A549 treated with CpdA at 1 μM for 4 hours (cell line): Measurements from ENCODE around the gene TGDS. TPM values are rescaled to one million over a fixed set of nuclear protein-coding genes. Genes with fewer than 3 reads are reported as not detected.

Experiments used
- total RNA-seq: library from RNA; stranded (reverse); fragments of 200-300 nt; extraction: Qiagen RNA extraction; gene quantifications from 5 replicates; pipeline ENCODE4 v1.2.3, GENCODE V29; 2022; ENCODE audit warnings: low read depth

The TGDS gene
- total RNA-seq, result 8.1 to 10.3 TPM (median 8.3 TPM) in 5 replicates

DNA sequence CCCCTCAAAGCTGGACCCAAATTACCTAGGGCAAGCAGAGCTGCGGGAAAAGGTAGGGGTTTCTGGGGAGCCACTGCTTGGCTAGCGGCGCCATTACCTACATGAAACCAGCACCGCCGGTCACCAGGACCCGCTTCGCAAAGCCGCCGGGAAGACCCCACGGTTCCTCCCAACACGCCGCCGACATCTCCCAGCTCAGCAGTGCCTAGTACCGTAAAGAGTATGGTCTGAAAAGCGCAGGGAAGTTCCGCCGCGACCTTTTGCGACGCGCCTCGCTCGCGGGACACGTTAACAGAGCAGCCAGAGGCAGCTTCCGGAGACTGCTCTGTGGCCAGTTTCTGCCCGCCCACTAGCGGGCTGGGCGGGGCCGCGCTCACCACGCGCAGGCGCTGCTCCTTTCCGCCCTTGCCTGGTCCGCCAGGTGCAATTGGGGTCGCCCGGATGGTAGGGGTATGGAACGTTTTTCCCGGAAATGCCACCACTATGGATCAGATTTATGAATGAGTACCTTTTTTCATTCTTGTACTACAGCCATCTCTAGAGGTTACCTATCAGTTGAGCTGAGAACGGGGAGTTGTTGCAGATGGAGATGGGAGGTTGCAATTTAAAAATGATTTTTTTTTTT is at the start of gene TGDS:
TSS of gene TGDS (minus strand) at position 203 of the 625 bp plus-strand sequence. CDS start at position 187, 16 bp downstream.

GRCh38 chr13:94601446-94602431 is 5.8 kb upstream of the TGDS start, which contains the start of gene GPR180:
GPR180 (plus strand) TSS chr13:94601857; CDS start chr13:94601928, 71 bp downstream.

Other genes with a start within 250 kb of the TGDS start
- not detected in 5 replicates for gene DCT, start 116.5 kb downstream of the TGDS start, total RNA-seq
- gene GPR180, start 5.7 kb upstream of the TGDS start, total RNA-seq, result 3.1 to 3.8 TPM (median 3.3 TPM) in 5 replicates
- gene SOX21, start 116.4 kb upstream of the TGDS start, total RNA-seq, result 0.77 to 1.5 TPM (median 1.1 TPM) in 5 replicates